GM23248 (cell line): ENCODE measurements around the gene GNAQ.

Experiments used
- EZH2 ChIP-seq: fragments of 200-600 bp; sonication (generic); IDR thresholded peaks from 2 replicates; pipeline ENCODE4 v1.6.1; 2018; ENCODE audit warnings: antibody characterized with exemption, mild to moderate bottlenecking; ENCODE audit not compliant: insufficient read depth, poor library complexity, severe bottlenecking
- EZH2phosphoT487 ChIP-seq: fragments of 200-600 bp; sonication (generic); IDR thresholded peaks from 2 replicates; pipeline ENCODE4 v1.6.1; 2018; ENCODE audit warnings: antibody characterized with exemption, moderate library complexity, mild to moderate bottlenecking, low read depth; ENCODE audit not compliant: insufficient read depth

GRCh38 chr9:77961541-77961940, 70.1 kb downstream of the GNAQ start:
- TF ChIP-seq EZH2 (no peak), EZH2phosphoT487 (no peak)
